Retinal pigment epithelial cell (primary cell): ENCODE measurements around the gene ING4.

Source experiments
- DNase-seq: peaks from one replicate; pipeline ENCODE4 v3.0.0-alpha.2; 2010; ENCODE audit warnings: low read depth
- H3K4me3 ChIP-seq: 2 replicates; pipeline ENCODE4 v1.5.1; 2011; ENCODE audit warnings: mild to moderate bottlenecking, low read length, control low read depth, moderate library complexity
- TF ChIP-seq, protein P1 (sequence below): conservative IDR thresholded peaks from 2 replicates; pipeline ENCODE4 v1.5.1; 2011; ENCODE audit warnings: low read depth, low read length, control low read depth, inconsistent platforms

ING4 gene

DNA sequence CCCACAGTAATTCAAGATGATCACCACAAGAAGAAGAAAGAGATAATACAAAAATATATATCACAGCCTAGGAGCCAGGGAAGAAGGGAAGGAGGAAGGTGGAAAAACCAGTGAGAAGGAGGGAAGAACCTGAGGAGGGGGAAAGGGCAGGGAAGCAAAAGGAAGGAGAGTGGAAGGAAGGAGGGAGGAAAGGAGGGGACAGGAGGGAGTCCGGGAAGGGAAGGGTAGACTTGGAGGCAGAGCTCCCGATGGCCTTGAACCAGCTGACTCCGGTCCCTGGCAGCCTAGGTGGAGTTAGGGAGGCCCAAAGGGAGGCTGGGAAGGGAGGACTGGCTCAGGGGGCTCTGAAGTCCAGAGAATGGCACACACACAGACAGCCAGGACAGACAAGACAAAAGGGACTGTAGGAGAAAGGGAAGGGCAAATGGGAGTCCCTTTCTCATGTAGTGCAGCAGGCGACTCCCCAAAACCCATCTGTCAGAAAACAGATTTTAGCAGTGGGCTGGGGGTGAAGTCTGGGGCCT lies 31.0 kb upstream of the ING4 start:
- no peak for DNase-seq
- TF ChIP-seq, protein P1, sequence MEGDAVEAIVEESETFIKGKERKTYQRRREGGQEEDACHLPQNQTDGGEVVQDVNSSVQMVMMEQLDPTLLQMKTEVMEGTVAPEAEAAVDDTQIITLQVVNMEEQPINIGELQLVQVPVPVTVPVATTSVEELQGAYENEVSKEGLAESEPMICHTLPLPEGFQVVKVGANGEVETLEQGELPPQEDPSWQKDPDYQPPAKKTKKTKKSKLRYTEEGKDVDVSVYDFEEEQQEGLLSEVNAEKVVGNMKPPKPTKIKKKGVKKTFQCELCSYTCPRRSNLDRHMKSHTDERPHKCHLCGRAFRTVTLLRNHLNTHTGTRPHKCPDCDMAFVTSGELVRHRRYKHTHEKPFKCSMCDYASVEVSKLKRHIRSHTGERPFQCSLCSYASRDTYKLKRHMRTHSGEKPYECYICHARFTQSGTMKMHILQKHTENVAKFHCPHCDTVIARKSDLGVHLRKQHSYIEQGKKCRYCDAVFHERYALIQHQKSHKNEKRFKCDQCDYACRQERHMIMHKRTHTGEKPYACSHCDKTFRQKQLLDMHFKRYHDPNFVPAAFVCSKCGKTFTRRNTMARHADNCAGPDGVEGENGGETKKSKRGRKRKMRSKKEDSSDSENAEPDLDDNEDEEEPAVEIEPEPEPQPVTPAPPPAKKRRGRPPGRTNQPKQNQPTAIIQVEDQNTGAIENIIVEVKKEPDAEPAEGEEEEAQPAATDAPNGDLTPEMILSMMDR: no peak
- no peak overlapping the region for H3K4me3 ChIP-seq

DNA sequence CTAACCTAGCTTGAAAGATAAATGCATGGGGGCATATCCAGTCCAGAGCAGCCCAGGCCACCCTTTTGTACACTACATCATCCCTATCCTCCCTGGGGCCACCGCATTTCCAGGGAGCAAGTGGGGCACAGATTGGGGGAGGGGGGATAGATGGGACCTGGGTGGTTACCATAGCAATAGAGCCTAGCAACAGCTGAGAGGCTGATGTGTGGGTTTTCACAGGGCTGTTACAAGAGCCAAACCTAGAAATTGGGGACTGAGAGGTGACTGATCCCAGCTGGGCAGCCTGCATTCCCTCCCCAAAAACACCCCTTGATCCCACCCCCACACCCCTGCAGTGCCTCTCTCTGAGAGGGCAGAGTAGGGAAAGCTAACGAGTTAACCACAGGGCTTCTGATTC lies 30.0 kb upstream of the ING4 start:
- TF ChIP-seq, protein P1: no peak
- no peak for DNase-seq
- H3K4me3 ChIP-seq: no peak overlapping the region

DNA sequence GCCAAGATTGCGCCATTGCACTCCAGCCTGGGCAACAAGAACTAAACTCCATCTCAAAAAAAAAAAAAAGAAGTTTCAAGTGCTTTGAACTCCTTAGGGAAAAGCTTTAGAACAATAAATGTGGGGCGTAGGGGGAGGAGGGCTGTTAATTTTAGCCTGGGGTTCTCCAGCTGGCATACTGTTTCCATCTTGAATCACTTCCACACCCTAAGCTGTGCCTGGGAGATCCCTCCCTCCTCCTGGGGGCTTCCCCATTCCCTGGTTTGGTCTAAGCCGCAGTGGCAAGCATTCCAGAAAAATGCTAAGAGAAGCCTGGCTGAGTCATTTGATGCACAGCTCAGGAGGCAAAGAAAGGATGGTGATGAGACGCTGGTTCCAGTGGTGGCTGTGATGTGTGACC lies 28.6 kb upstream of the ING4 start:
- no peak for DNase-seq
- TF ChIP-seq, protein P1: no peak
- no peak overlapping the region for H3K4me3 ChIP-seq

DNA sequence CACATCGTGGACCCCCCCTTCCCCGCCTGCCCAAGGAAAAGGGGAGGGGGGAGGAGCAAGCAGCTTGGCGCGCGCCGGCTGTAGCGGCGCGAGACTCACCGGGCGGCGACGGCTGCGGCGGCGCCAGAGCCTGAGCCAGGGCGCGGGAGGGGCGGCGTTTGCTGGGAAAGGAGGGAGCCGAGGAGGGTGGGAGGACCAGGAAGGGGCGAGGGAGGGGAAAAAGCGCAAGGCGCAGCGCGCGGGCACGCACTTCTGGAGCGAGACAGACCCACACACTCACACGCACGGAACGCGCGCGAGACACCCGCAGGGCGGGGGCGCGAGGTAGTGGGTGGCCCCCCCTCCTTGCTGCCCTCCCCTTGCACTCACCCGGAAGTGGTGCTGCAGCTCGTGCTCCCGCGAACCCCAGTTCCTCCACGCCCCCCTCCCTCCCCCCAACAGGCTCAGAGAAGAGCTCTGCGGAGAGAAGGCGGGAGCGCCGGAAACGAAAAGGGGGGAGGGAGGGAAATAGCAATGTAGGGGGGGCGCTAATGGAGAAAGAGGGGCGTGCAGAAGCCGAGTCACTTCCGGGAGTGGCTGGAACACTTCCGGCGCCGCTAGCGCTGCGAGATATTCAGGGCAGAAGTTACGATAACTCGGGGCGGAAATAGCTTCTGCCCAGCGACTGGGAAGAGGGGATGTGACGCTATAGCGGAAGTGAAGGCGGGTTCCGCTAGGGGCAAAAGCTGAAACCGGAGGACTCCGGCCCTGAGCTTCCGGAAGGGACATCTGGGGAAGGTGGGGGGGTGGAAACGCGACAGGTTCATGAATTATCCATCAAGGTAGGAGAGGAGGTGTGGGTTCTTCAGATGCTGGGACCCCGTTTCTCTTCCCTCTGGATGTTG lies 26.3 kb upstream of the ING4 start, which contains the start of gene ZNF384:
Gene ZNF384 (minus strand): TSS at position 377 of the 884 bp plus-strand sequence. CDS start 9,855 bp downstream, outside the sequence.
- peak within 1 kb of the TSS; percentile 95 for H3K4me3 ChIP-seq
- TF ChIP-seq, protein P1: no peak
- peak; percentile 97 for DNase-seq

DNA sequence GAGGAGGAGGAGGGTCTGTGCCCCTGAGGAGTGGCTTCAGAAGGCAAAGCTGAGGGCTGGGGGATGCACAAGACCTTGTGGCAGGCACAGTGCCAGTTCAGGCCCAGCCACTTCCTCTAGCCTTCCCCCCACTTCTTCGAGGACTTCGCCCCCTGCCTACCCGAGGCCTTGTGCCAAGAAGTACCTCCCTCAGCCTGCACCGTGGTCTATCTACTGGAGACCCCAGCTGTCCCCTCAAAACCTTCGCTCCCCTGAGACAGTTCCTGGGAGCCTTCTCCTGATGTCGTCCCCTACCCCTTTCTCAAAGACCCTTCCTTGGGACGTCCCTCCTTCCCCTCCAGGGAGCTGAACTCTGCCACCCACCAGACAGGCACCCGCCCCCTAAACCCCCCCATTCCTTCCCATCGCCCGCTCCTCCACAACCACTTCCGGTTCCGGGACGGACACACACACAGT lies 25.7 kb upstream of the ING4 start:
- DNase-seq: no peak
- TF ChIP-seq, protein P1: no peak
- peak overlapping the region; percentile 95 for H3K4me3 ChIP-seq

DNA sequence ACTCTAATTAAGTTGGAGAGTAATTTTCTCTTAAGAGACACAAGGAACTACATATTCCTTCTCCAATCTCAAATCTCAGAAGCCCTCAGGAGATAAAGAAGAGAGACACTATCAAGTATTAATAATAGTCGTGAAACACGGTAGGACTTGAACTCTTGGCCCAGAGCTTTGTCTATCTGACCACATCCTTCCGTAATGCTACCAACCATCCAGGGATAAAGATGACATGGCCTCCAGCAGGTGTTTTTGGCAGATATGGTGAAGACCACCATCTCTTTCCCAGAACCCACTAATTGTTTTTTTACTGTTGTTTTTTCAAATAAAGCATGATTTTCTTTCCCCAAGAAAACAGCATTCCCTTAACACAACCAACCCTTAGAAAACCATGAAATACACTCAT lies 22.9 kb upstream of the ING4 start:
- DNase-seq: no peak
- no peak overlapping the region for H3K4me3 ChIP-seq
- TF ChIP-seq, protein P1: no peak
